Stimulated activated CD4-positive, alpha-beta T cell treated with anti-CD3 and anti-CD28 coated beads, Interleukin-1b, Interleukin-23, amount 100 ng/mL, for 48 hours (primary cell): ENCODE data around the gene FRMD1.

Experiments
- DNase-seq: peaks from one replicate; pipeline ENCODE4 v3.0.0-alpha.2; 2020

The FRMD1 gene

DNA sequence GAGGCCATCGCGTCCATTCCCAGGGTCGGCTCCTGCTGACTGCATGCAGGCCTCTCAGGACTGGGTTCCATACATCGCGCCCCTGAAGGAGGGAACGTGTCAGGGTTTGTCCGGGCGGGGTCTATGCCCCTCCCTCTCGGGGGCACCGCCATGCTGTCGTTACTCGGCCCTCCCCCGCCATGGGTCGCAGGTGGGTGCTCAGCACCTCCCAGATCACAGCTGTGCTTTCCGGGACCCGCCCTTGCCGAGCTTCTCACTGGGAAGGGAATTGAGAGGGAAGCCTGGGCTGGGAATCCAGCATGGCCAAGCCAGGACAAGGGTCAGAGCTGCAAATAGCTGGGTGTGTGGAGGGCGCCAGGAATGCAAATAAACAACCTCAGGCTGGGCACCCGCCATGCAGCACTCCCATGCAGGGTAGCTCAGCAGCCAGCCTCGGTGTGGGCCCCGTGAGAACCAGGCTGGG lies at the start of gene FRMD1:
Gene FRMD1, minus strand, starts transcription at position 270 of the 463 bp plus-strand sequence. Its CDS starts 118 bp downstream, at position 152.
- no peak for DNase-seq

DNA sequence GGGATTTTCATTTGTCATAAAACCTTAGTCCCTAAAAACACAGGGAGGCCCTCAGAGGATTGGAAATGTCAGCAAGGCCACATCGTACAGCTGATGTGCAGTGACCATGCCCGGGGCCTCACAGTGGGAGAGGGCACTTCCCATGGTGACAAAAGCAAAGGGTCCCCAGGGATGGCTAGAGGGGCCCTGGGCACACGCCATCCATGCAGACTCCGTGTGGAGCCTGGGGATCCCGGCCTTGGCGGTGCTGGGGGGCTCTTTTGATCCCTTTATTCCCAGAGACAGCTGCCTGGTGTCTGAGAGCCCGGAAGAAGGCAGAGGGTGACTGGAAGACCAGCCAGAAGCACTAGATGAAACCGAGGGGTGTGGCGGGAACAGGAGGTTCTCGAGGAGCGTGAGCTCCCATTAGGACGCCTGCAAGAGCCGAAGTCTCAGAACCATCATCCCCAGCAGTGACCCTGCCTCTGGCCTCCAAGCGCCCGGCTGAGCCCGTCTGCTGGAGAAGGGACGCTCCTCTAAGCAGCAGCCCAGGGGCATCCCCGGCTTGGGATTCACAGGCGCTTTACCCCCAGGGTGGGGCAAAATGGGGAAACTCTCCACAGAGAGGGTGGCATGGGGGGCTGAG lies 49.1 kb upstream of the FRMD1 start:
- DNase-seq: no peak

DNA sequence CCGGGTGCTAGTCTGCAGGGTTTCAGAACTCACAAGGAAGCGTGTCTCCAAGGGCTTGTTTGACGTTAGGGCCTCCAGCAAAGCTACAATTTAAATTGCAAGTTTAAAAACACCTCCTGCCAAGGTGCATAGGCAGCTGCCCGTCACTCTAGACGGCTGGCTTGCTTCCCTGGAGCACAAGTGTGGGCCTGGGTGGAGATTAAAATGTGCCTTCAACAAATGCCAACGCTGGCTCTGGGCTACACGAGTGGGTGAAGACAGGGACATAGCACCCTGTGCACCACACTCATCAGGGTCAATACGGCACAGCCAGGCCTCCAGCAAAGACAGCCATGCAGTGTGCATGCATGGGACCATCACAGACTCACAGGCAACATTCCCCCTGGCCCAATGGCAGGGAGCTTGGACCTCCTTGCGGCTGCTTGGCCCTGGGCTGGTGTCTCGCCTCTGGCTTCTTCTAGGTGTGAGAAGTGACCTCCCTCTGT lies 48.4 kb upstream of the FRMD1 start:
- DNase-seq: no peak

DNA sequence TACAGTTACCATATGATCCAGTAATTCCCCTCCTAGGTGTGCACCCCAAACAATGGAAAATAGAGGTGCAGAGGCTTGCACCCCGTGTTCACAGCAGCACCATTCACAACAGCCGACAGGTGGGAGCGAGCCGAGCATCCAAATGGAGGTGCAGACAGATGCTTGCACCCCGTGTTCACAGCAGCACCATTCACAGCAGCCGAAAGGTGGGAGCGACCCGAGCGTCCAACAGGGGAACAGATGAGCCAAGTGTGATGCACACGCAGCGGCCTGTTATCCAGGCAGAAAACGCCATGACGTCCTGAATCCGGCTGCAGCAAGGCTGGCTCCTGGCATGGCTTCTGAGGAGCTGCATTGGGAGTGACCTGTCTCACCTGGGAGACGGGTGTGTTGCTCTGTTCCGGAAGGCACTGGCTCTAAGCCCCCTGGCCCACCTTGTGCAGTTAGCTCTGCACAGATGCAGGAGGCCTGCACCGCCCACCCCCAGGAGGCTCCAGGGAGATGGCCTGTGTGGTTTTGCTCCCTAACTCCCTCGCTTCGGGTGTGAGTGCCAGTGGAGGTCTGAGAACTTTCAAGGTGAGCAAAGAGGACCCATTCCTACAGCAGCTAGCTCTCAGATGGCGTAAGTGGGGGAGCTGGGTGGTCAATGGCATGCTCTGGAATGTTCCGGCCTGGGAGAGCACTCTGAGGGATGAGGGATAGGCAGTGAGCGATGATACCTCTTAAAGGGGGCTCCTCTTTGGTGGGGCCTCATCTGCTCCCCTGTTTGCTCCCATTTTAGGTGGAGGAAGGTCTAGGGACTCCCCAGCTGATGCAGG lies 47.8 kb upstream of the FRMD1 start:
- DNase-seq: no peak

DNA sequence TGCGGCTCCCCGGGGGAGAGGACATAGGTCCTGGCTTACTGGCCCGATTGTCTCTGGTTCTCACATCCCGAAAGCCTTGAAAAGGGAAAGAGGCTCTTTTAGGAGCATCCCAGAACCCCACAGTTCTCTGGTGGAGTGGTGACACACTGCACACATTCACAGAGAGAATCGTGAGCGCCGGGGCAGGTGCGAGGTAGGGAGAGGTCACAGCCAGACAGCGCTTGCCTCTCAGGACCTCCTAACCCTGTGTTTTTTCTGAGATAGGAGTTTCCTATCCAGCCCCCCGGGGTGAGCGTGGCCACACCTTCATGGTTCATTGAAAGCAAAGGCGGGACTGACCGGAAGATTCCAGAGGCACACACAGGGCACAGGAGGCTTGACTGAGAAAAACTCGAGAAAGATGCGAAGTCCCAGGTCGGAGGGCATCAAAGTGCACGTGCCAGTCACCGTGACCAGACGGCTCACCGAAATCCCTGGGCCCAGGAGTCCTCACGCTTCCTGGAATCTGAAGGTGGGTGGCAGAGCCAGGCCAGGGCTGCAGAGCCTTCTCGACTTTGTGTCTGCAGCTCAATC lies 46.5 kb upstream of the FRMD1 start:
- no peak for DNase-seq

DNA sequence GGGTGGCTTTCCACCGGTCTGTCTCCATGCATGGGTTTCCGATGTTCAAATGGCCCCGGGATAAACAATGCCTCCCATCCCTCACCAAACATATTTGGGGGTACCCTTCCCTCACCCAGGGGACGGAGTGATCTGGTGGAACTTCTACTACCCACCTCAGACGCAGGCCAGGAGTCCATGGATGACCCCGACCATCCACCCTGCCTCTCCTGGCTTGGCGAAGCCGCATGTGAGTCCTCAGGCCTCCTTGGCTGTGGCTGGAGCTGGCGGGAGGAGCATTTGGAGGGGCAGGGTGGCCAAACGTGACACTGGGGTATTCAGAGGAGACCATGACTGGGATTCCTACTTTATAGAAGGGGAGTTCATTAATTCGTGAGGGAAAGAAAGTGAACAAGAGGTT lies 45.9 kb upstream of the FRMD1 start:
- DNase-seq: no peak

DNA sequence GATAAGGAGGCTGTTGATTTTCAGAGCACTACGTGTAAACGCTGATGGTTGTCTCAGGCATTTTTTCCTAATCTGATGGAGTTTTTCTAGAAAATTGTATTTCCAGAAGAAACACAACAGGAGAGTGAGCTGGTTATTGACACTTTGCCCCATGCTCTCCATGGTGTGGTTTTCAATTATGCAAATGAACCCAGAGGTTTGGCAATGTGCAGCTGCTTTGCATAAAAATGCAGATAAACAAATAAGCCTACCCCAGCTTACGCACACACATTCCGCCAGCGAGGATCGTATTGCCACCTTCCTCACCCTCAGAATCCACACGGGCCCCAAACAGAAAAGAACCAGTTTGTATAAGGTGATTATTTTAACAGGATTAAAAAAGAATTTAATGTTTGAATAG lies 45.1 kb upstream of the FRMD1 start:
- no peak for DNase-seq

DNA sequence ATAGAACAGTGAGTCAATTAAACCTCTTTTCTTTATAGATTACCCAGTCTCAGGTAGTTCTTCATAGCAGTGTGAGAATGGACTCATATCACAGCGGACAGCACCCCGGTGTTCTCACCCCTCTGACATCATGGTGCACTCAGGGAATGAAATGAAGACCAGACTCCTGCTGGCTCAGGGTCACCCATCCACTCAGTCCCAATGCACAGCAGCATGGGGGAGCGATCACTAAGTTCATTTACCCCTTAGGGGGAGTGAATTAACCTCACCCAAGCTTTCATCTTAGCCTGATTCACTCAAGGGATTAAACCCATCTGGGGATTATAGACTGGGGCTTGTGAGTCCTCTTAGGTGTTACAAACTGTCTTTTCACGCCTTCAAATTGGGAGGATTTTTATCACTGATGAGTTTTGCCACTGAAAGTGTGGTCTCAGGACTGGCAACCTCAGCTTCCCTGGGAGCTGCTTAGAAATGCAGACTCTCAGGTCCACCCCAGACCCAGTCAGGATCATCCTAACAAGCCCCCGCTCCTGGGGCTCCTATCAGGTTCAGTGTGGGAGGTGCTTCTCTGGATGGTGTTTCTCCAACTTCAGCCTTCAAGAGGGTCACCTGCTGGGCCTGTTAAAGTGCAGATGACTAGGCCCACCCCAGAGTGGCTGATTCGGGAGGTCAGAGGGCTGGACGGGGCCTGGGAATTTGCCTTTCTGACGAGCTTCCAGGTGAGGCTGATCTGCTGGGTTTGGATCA lies 44.3 kb upstream of the FRMD1 start:
- DNase-seq: no peak

DNA sequence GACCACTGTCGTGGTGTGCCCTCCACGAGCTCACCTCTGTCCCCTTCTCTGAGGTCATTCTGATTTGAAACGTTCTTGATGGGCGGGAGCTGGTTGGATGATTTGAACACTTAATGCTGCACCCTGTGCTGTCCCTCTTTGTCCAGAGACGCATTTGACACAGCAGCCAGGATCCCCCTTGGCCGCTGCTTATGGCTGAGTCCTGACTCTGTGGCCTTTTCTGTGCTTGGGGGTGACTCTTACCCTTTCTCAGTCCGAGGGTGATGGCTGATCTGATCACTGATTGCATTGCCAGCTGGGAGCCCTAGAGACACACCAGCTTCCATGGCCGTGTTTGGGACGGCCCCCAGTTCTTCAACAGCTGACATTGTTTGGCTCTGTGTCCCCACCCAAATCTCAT lies 43.5 kb upstream of the FRMD1 start:
- no peak for DNase-seq

DNA sequence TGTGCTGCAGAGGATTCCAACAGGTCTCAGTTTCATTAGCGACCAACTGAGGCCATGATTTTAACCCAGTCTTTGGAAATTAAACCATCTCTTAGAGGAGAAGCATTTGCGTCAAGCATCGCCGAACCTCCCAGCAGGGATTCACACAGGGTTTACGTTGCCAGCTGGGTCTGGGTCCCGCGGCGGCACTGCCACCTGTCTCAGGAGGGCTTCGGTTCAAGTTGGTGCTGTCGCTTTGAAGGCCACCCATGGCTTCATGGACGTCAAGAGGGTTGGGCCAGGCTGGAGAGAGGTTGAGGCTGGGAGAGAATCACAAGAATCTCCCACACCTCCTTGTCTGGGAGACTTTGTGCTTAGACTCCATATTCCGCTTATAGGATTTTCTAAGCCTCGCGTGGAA lies 43.0 kb upstream of the FRMD1 start:
- DNase-seq: no peak

DNA sequence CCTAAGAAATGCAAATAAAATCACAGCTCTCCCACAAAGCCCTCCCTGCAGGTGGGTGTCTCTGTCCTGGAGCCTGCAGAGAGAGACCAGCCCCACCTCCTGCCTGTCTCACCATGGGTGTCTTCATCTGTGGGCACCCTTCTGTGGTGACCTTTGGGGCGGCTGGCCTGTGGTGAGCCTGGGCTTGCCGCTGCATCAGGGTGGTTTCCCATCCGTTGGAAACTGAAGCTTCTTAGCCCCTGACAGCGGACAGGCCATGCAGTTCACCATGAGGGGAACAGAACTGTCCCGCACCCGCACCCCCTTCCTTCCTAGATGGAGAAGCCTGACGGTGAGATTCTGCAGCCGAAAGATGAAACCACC lies 42.3 kb upstream of the FRMD1 start:
- DNase-seq: no peak

DNA sequence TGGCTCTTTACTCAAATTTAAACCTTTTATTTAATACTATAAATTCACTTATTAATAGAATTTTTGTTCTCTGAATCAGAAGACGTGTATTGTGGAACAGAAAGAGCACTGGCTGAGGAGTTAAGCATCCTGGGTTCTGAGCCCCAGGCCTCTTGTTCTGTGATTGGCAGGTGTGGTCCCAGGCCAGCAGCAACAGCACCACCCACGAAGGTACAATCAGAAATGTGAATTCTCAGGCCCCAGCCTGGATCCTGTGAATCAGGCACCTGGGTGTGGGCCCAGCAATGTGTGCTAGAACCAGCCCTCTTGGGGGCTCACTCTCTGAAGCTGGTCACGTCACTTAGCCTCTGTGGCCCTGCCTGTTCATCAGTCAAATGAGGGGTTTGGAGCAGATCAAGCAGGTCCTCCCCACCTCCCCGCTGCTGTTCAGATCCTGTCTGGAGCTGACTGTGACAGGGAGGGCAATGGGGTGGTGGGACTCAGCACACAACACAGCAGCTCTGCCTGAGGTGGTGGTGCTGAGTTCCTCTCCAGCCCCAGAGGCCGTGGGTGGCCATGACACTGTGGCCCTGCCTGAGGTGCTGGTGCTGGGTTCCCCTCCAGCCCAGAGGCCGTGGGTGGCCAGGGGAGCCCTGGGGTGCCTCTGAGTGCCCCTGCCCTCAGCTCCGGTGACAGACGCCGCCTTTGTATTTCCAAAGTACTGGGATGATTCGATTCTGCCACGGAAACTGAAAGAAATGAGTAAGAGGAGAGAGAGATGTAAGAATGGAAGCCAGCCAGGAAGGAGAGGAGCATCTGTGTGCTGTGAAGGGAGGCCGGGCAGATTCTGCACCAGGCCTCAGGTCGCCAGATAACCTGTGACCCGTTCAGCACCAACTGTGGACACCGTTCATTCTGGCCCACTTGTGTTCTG lies 41.6 kb upstream of the FRMD1 start:
- DNase-seq: peak; percentile 43

DNA sequence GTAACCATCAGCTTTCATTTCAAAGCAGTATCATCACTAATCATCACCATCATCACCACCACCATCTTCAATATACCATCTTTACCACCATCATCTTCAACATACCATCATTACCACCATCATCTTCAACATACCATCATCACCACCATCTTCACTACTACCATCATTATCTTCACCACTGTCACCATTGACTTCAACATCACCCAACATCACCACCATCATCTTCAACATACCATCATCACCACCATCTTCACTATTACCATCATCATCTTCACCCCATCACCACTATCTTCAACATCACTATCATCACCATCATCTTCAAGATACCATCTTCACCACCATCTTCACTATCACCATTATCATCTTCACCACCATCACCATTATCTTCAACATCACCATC lies 40.5 kb upstream of the FRMD1 start:
- DNase-seq: no peak

DNA sequence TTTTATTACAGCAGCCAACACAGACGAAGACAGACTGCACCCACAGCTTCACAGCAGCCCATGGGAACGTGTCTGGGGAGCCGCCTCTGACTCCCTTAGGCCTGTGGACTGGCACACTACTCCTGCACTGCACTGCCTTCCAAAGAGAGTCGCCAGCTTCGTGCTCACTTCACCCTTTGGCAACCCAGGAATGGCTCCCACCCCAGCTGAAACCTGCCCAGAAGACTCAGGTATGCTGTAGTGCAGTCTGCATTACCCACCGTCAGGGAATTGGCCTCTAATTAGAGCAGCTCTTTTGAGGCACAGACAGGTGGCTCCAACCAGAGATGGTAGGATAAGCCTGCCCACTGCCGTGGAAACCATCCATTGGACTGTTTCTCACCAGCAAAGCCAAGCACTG lies 39.9 kb upstream of the FRMD1 start:
- DNase-seq: no peak

DNA sequence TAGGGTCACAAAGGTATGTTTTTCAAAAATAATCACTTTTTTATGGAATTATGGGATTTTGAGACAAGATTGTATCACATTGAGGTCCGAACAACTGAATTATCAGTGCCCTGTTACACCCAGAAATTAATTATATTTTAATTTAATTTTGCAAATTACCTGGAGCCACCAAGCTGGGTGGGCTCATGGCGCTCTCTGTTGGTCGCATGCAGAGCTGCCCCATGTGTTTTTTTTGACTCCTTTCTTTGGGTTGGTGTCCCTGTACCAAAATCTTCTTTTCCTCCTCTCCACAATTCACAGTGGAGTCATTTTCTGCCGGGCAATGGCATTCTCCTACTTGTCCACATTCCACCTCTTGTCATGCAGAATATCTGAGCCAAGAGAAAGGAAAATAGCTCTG lies 38.9 kb upstream of the FRMD1 start:
- DNase-seq: no peak

DNA sequence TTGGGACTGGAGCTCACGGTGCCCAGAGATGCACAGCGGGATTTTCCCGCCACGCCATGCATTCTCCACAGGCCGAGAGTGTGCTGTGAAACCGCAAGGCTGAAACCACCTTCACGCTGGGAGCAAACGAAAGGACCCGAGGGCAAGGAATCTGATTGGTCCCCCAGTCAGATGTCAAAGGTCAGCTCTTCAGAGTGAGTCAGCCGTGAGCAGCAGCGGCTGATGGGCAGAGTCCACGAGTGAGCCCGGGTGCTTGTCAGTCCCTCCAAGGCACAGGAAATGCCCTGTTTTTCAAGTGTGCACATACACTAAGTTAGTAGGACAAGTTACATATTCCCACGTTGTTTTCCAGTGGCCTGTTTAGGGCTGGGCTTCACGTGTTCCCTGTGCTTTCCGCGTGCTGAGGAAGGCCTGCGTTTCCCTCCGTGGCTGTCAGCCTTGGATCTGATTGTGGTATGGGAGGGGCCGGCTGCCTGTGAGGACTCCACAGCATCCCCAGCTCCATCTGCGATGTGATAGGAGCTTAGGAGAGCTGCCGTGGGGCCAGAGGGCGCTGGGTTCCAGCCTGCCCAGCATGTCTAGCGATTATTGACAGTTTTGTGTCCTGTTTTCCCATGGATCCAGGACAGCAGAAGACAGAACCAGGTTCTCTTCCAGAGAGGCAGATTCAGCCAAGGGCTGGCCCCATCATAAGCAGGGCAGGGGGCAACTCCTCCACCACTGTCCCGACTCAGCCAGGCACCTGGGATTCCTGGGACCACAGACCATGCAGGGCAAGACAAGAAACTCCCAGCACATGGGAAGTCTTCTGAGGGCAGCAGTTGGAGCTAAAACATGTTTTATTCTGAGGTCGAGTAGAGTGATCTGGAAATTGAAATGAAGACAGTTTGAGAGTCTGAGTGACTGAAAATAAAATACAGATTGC lies 38.2 kb upstream of the FRMD1 start:
- no peak for DNase-seq

DNA sequence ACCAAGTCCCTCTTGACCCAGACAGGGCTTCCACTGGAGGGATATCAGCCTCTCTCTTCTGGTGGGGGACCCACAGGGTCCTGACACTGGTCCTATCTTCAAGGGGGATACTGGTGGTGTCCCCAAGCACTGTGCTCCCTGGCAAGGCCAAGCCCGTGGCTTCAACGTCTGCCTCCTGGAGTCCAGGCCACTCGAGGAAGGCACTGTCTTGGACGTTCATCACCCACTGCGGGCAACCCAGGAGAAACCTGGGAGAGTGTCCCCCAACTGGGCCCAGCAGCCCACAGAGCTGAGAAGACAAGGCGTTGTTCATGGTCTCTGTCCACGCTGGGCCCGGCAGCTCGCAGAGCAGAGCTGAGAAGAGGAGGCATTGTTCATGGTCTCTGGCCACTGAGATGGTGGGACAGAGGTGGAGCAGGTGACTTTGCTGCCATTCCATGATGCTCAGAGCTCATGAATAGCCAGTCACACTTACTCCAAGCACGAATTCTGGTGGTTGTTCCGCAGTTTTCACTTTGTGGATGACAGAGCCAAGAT lies 37.5 kb upstream of the FRMD1 start:
- no peak for DNase-seq

DNA sequence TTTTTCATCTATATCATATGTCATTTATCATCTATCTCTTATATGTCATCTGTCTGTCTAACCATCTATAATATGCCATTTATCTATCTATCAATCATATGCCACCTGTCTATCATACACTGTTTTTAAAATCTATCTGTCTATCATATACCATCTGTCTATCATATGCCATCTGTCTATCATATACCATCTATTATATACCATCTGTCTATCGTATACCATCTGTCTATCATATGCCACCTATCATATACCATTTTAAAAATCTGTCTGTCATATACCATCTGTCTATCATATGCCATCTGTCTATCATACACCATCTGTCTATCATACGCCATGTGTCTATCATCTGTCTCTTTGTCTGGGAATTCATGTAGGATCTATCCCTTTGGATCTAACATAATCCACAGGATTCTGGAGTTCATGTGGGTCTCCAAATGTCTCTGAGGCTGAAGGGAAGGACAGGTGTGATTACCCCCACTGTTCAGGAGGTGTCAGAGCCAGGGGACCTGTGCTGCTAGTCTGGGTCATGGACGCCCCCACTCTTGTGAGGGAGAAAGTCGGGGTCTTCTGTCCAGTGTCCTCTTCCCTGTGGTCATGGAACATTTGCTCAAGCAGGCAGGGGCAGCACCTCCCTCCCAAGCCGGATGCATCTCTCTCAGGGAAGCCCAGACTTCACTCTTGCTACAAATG lies 36.9 kb upstream of the FRMD1 start:
- no peak for DNase-seq

DNA sequence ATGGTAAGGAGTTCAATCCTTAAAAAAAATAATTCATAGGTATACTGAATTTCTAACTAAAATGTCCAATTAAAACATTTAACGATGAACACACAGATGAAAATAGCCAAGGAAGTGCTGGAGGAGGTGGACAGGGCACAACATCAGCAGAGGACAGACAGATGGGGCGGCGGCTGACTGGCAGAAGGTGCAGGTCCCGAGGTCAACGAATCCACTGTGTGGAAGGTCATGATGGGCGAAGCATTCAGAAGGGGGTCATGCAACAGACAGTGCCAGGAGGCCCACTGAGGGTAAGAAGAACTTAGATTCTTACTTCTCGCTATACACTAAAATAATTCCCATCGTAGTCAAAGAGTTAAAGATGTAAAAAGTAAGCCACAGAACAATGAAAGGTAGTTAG lies 34.2 kb upstream of the FRMD1 start:
- DNase-seq: no peak

DNA sequence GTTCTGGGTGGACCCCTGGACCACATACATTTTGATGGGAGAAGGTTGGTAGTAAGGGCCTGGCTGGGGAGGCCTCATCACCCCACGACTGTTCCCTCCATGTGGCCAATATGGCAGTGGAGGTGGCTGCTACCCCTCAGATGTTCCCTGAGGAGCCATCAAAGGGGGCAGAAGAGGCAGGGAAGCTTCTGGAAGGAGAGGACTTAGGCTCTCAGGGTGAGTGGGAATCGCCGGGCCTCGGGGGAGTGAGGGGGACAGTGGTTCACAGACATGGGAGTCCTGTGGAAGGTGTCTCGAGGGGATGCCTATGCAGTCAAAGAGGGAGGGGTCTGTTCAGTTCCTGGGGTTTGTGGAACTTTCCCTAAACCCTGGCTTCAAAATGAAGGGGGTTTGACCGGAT lies 32.9 kb upstream of the FRMD1 start:
- no peak for DNase-seq
